C4-2B (cell line): Measurements from ENCODE around the gene RFT1.

Experiments used
- CTCF ChIP-seq: fragments of 450-650 bp; conservative IDR thresholded peaks from 2 replicates; pipeline ENCODE4 v1.5.1; 2017; ENCODE audit warnings: mild to moderate bottlenecking
- ZFX ChIP-seq: fragments of 450-650 bp; IDR thresholded peaks from 2 replicates; pipeline ENCODE4 v1.6.1; 2017

DNA sequence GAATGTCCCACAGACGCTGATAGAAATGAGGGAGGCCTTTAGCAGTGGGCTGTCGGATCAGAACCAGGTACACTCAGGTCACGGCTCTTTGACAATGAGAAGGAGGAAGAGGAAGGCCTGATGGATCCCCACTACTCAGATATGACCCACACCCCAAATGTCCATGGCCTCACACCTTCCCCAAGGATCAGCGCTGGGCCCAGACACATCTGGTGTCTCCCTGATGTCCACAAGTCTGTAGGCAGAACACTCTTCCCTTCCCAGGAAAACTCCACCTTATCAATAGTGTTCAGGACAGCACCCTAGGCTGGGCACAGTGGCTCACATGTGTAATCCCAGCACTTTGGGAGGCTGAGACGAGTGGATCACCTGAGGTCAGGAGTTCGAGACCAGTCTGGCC, 51.1 kb downstream of the RFT1 start:
- TF ChIP-seq CTCF, result no peak
- no peak for TF ChIP-seq ZFX
